Osteoblast (primary cell): Measurements from ENCODE around the gene DOCK7. TPM values are rescaled to one million over a fixed set of nuclear protein-coding genes. Genes with fewer than 3 reads are reported as not detected.

Experiments used
- DNase-seq: peaks from one replicate; pipeline ENCODE4 v3.0.0; 2011; ENCODE audit warnings: low spot score, mixed read lengths; ENCODE audit not compliant: insufficient read length; ENCODE audit errors: missing footprints
- H2AFZ ChIP-seq: 2 replicates; pipeline ENCODE4 v1.6.0; 2011; ENCODE audit warnings: mild to moderate bottlenecking, low read length
- H3K27ac ChIP-seq: 2 replicates; pipeline ENCODE4 v1.5.1; 2011; ENCODE audit warnings: mild to moderate bottlenecking, low read depth, low read length, moderate library complexity
- H3K27me3 ChIP-seq: 2 replicates; pipeline ENCODE4 v1.6.0; 2012; ENCODE audit warnings: mild to moderate bottlenecking, control low read depth, inconsistent platforms, low read length, moderate library complexity; ENCODE audit not compliant: insufficient read depth
- H3K36me3 ChIP-seq: 2 replicates; pipeline ENCODE4 v1.5.1; 2011; ENCODE audit warnings: mild to moderate bottlenecking, low read length, control low read depth, moderate library complexity; ENCODE audit not compliant: insufficient read depth
- H3K4me1 ChIP-seq: 2 replicates; pipeline ENCODE4 v1.5.1; 2011; ENCODE audit warnings: mild to moderate bottlenecking, low read length, control low read depth, moderate library complexity; ENCODE audit not compliant: insufficient read depth
- H3K4me2 ChIP-seq: 2 replicates; pipeline ENCODE4 v1.6.0; 2011; ENCODE audit warnings: mild to moderate bottlenecking, low read length; ENCODE audit not compliant: insufficient read depth
- H3K4me3 ChIP-seq: fragments of 200-600 bp; sonication (generic); 3 replicates; pipeline ENCODE4 v1.5.1; 2012; ENCODE audit warnings: mild to moderate bottlenecking, low read length, inconsistent platforms; ENCODE audit not compliant: insufficient read depth
- H3K79me2 ChIP-seq: 2 replicates; pipeline ENCODE4 v1.6.0; 2012; ENCODE audit warnings: mild to moderate bottlenecking, low read length, control low read depth, inconsistent platforms; ENCODE audit not compliant: insufficient read depth
- H3K9me3 ChIP-seq: 2 replicates; pipeline ENCODE4 v1.5.1; 2011; ENCODE audit warnings: low read depth, low read length, control low read depth
- H4K20me1 ChIP-seq: 2 replicates; pipeline ENCODE4 v1.6.0; 2012; ENCODE audit warnings: mild to moderate bottlenecking, low read length, control low read depth; ENCODE audit not compliant: insufficient read depth
- CTCF ChIP-seq: IDR thresholded peaks from 2 replicates; pipeline ENCODE4 v1.5.1; 2011; ENCODE audit warnings: mild to moderate bottlenecking, low read depth, low read length, moderate library complexity; ENCODE audit errors: extremely low read depth
- total RNA-seq: library from RNA; depleted of rRNA; stranded (reverse); fragments of >200 nt; gene quantifications from 2 replicates; pipeline ENCODE4 v1.2.3, GENCODE V29; 2012

Gene DOCK7
- total RNA-seq, 1 donor: 73.8 TPM

DNA sequence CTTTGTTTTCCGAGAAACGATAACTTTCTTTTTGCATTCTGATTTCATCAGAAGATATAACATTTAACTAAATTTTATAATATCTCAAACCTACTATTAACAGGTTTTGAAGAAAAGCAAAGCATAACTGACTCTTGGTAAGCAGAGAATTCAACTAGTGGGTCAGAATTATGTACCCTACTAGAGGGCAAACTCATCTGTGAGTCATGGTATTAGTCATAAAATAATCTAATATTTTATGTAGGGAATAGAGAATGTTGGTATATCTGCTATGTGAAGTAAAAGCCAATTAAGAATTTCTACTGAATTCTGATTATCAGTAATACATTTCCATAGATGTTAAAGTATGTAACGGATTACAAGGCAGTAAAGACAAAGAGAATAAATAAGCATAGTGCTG is 194.5 kb downstream of the DOCK7 start:
- no peak for TF ChIP-seq CTCF
- DNase-seq: no peak
- no peak overlapping the region for H3K4me2 ChIP-seq

GRCh38 chr1:62492521-62492920 is 195.7 kb downstream of the DOCK7 start:
- Histone ChIP-seq H3K27ac (no peak overlapping the region), H3K79me2 (no peaks in the 10 kb centered on the region), H3K4me2 (no peak overlapping the region), H4K20me1 (no peaks in the 10 kb centered on the region), H2AFZ (no peak overlapping the region), H3K27me3 (no peaks in the 10 kb centered on the region), H3K4me3 (no peak overlapping the region), H3K36me3 (peaks cover 15% of the 10 kb centered on the region), H3K4me1 (peaks cover 3% of the 10 kb centered on the region), H3K9me3 (no peaks in the 10 kb centered on the region)
- DNase-seq: no peak
- TF ChIP-seq CTCF: no peak

More for the DNA sequence above, 194.5 kb downstream of the DOCK7 start:
- Histone ChIP-seq H3K27ac (no peak overlapping the region), H2AFZ (no peak overlapping the region), H3K4me1 (peaks cover 3% of the 10 kb centered on the region), H3K36me3 (peaks cover 15% of the 10 kb centered on the region), H3K9me3 (no peaks in the 10 kb centered on the region), H3K27me3 (no peaks in the 10 kb centered on the region), H3K79me2 (no peaks in the 10 kb centered on the region), H3K4me3 (no peak overlapping the region), H4K20me1 (no peaks in the 10 kb centered on the region)

GRCh38 chr1:62487956-62488355 is 200.2 kb downstream of the DOCK7 start:
- Histone ChIP-seq H3K36me3 (peaks cover 15% of the 10 kb centered on the region), H4K20me1 (no peaks in the 10 kb centered on the region), H3K4me2 (no peak overlapping the region), H3K4me3 (no peak overlapping the region), H2AFZ (no peak overlapping the region), H3K9me3 (no peaks in the 10 kb centered on the region), H3K79me2 (no peaks in the 10 kb centered on the region), H3K27ac (no peak overlapping the region), H3K4me1 (no peaks in the 10 kb centered on the region), H3K27me3 (no peaks in the 10 kb centered on the region)
- TF ChIP-seq CTCF: no peak
- DNase-seq: no peak

GRCh38 chr1:62484824-62485468 is 203.2 kb downstream of the DOCK7 start:
- Histone ChIP-seq H3K4me2 (no peak overlapping the region), H3K79me2 (no peaks in the 10 kb centered on the region), H4K20me1 (no peaks in the 10 kb centered on the region), H3K4me1 (no peaks in the 10 kb centered on the region), H3K36me3 (peaks cover 5% of the 10 kb centered on the region), H3K4me3 (no peak overlapping the region), H3K9me3 (no peaks in the 10 kb centered on the region), H3K27ac (no peak overlapping the region), H3K27me3 (no peaks in the 10 kb centered on the region), H2AFZ (no peak overlapping the region)
- no peak for DNase-seq
- no peak for TF ChIP-seq CTCF
